ENCODE results near the gene SGK1. TPM values are rescaled to one million over a fixed set of nuclear protein-coding genes. Genes with fewer than 3 reads are reported as not detected.
"Not testable (repeated sequence)": the region's sequence is repeated elsewhere in the genome, so short reads cannot be mapped to it uniquely, and the experiment has no call there.

Gene SGK1
- total RNA-seq, 1 donor from 2014 or later: 50.2 TPM

- Mint-ChIP-seq H3K9me3 (no peaks in the 10 kb centered on the region), H3K4me1 (ENCODE audit: low read depth) (peaks cover 16% of the 10 kb centered on the region), H3K4me3 (no peak overlapping the region), H3K27me3 (ENCODE audit: insufficient read depth) (peaks cover 3% of the 10 kb centered on the region), H3K36me3 (ENCODE audit: low read depth) (peaks cover 1% of the 10 kb centered on the region), H3K27ac (no peak overlapping the region)
- no peak for DNase-seq (ENCODE audit: low spot score)
- intact Hi-C loops (cut with micrococcal nuclease): loop anchor here (10.0 kb wide), 2 partner anchors 325 to 515 kb away; no protein-coding TSS in a partner anchor
Observed at GRCh38 chr6:134309983-134310605, 7.8 kb downstream of the SGK1 start.

- Mint-ChIP-seq H3K27me3 (ENCODE audit: insufficient read depth) (peaks cover 3% of the 10 kb centered on the region), H3K27ac (no peak overlapping the region), H3K36me3 (ENCODE audit: low read depth) (peaks cover 1% of the 10 kb centered on the region), H3K4me3 (no peak overlapping the region), H3K9me3 (no peaks in the 10 kb centered on the region), H3K4me1 (ENCODE audit: low read depth) (peaks cover 22% of the 10 kb centered on the region)
- intact Hi-C loops (cut with micrococcal nuclease): no loop called here
- DNase-seq (ENCODE audit: low spot score): no peak
Observed at GRCh38 chr6:134309227-134309626, 8.7 kb downstream of the SGK1 start.

GRCh38 chr6:134308800-134309199 is 9.1 kb downstream of the SGK1 start:
- DNase-seq (ENCODE audit: low spot score): no peak
- Mint-ChIP-seq H3K27me3 (ENCODE audit: insufficient read depth) (peaks cover 3% of the 10 kb centered on the region), H3K4me3 (no peak overlapping the region), H3K9me3 (no peaks in the 10 kb centered on the region), H3K27ac (no peak overlapping the region), H3K4me1 (ENCODE audit: low read depth) (peaks cover 22% of the 10 kb centered on the region), H3K36me3 (ENCODE audit: low read depth) (peaks cover 1% of the 10 kb centered on the region)
- intact Hi-C loops (cut with micrococcal nuclease): no loop called here

DNA sequence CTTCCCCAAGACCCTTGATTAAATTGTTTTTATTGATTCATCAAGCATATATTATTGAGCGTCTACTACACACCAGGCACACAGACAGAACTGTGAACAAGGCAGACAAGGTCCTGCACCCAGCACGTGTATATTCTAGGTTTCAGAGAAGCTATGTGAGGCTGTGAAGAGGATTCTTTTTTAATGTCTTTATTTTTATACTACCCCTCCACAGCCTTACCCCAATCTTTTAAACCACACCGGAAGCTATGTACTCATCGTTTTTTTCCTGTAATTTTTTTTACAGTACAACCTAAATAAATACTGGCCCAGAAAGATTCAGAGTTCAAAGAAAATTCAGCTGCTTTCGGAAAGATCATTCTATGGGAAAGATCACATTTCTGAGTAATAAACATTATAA is 10.0 kb downstream of the SGK1 start:
- Mint-ChIP-seq H3K9me3 (no peaks in the 10 kb centered on the region), H3K36me3 (ENCODE audit: low read depth) (peaks cover 1% of the 10 kb centered on the region), H3K27me3 (ENCODE audit: insufficient read depth) (peaks cover 3% of the 10 kb centered on the region), H3K4me3 (no peak overlapping the region), H3K4me1 (ENCODE audit: low read depth) (peaks cover 17% of the 10 kb centered on the region), H3K27ac (no peak overlapping the region)
- intact Hi-C loops (cut with micrococcal nuclease): no loop called here
- no peak for DNase-seq (ENCODE audit: low spot score)

- H3K9me3 Mint-ChIP-seq: no peaks in the 10 kb centered on the region
- intact Hi-C loops (cut with micrococcal nuclease): no loop called here
- no peak overlapping the region for H3K27ac Mint-ChIP-seq
- H3K36me3 Mint-ChIP-seq (ENCODE audit: low read depth): peaks cover 1% of the 10 kb centered on the region
- DNase-seq (ENCODE audit: low spot score): no peak
- H3K4me1 Mint-ChIP-seq (ENCODE audit: low read depth): peaks cover 20% of the 10 kb centered on the region
- H3K4me3 Mint-ChIP-seq: no peak overlapping the region
- peaks cover 3% of the 10 kb centered on the region for H3K27me3 Mint-ChIP-seq (ENCODE audit: insufficient read depth)
Observed at GRCh38 chr6:134307075-134307474, 10.8 kb downstream of the SGK1 start.

GRCh38 chr6:134304381-134304780 is 13.5 kb downstream of the SGK1 start:
- H3K27me3 Mint-ChIP-seq (ENCODE audit: insufficient read depth); H3K36me3 Mint-ChIP-seq (ENCODE audit: low read depth); H3K27ac Mint-ChIP-seq; H3K9me3 Mint-ChIP-seq; H3K4me3 Mint-ChIP-seq; intact Hi-C loops (cut with micrococcal nuclease); DNase-seq (ENCODE audit: low spot score): not testable (repeated sequence)
- peaks cover 36% of the 10 kb centered on the region for H3K4me1 Mint-ChIP-seq (ENCODE audit: low read depth)

GRCh38 chr6:134303891-134304290 is 14.0 kb downstream of the SGK1 start:
- no peaks in the 10 kb centered on the region for H3K9me3 Mint-ChIP-seq
- intact Hi-C loops (cut with micrococcal nuclease): no loop called here
- peaks cover 39% of the 10 kb centered on the region for H3K4me1 Mint-ChIP-seq (ENCODE audit: low read depth)
- DNase-seq (ENCODE audit: low spot score): no peak
- H3K27ac Mint-ChIP-seq: no peak overlapping the region
- no peak overlapping the region for H3K4me3 Mint-ChIP-seq
- peaks cover 1% of the 10 kb centered on the region for H3K36me3 Mint-ChIP-seq (ENCODE audit: low read depth)
- H3K27me3 Mint-ChIP-seq (ENCODE audit: insufficient read depth): no peaks in the 10 kb centered on the region

DNA sequence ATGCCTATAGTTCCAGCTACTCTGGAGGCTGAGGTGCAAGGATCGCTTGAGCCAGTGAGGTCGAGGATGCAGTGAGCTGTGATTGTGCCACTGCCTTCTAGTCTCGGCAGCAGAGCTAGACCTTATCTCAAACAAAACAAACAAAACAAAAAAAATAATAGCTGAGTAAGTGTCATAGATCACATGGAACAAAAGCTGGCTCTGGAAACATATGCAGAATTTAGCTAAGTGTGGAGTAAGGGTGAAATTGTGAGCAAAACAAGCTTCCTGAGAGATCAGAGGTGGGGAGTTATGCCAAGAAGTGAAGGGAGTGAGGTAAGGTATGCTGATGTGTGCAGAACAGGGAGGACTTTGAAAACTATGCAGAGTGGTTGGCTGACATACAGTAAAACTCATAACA is 18.7 kb downstream of the SGK1 start:
- Mint-ChIP-seq H3K27me3 (ENCODE audit: insufficient read depth) (no peaks in the 10 kb centered on the region), H3K4me3 (no peak overlapping the region), H3K4me1 (ENCODE audit: low read depth) (peaks cover 27% of the 10 kb centered on the region), H3K27ac (no peak overlapping the region), H3K36me3 (ENCODE audit: low read depth) (peaks cover 1% of the 10 kb centered on the region), H3K9me3 (no peaks in the 10 kb centered on the region)
- no peak for DNase-seq (ENCODE audit: low spot score)
- intact Hi-C loops (cut with micrococcal nuclease): no loop called here

GRCh38 chr6:134296762-134297161 is 21.1 kb downstream of the SGK1 start:
- Mint-ChIP-seq H3K9me3 (no peaks in the 10 kb centered on the region), H3K4me3 (no peak overlapping the region), H3K36me3 (ENCODE audit: low read depth) (peaks cover 1% of the 10 kb centered on the region), H3K4me1 (ENCODE audit: low read depth) (peaks cover 21% of the 10 kb centered on the region), H3K27me3 (ENCODE audit: insufficient read depth) (peaks cover 1% of the 10 kb centered on the region), H3K27ac (no peak overlapping the region)
- DNase-seq (ENCODE audit: low spot score): no peak
- intact Hi-C loops (cut with micrococcal nuclease): no loop called here

DNA sequence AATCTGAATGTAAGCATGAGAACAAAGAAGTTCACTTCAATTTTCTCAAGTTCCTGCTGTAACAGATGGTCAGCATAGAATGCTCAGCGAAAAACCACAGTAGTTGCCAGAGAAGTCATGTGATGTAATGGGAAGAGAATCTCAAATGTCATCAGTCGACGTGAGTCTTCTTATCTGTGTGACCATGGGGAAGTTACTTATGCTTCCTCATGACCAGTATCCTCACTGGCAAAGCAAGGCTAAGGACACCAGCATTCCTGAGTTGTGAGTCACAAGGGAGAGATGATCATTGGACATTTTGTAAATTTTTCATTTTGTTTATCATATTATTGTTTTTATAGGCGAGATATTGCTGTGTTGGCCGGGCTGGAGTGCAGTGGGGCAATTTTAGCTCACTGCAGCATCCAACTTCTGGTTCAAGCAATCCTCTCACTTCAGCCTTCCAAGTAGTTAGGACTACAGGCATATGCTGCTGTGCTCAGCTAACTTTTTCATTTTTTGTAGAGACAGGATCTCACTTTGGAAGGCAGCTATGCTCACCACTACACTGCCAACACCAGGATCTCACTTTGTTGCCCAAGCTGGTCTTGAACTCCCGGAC is 21.9 kb downstream of the SGK1 start:
- Mint-ChIP-seq H3K27me3 (ENCODE audit: insufficient read depth) (peaks cover 2% of the 10 kb centered on the region), H3K4me3 (no peak overlapping the region), H3K36me3 (ENCODE audit: low read depth) (peaks cover 1% of the 10 kb centered on the region), H3K27ac (no peak overlapping the region), H3K9me3 (no peaks in the 10 kb centered on the region), H3K4me1 (ENCODE audit: low read depth) (peaks cover 18% of the 10 kb centered on the region)
- intact Hi-C loops (cut with micrococcal nuclease): no loop called here
- no peak for DNase-seq (ENCODE audit: low spot score)

- peaks cover 22% of the 10 kb centered on the region for H3K4me1 Mint-ChIP-seq (ENCODE audit: low read depth)
- DNase-seq (ENCODE audit: low spot score): no peak
- intact Hi-C loops (cut with micrococcal nuclease): no loop called here
- peaks cover 2% of the 10 kb centered on the region for H3K27me3 Mint-ChIP-seq (ENCODE audit: insufficient read depth)
- no peaks in the 10 kb centered on the region for H3K9me3 Mint-ChIP-seq
- H3K36me3 Mint-ChIP-seq (ENCODE audit: low read depth): peaks cover 1% of the 10 kb centered on the region
- no peak overlapping the region for H3K4me3 Mint-ChIP-seq
- H3K27ac Mint-ChIP-seq: no peak overlapping the region
Observed at GRCh38 chr6:134293659-134294161, 24.2 kb downstream of the SGK1 start.

DNA sequence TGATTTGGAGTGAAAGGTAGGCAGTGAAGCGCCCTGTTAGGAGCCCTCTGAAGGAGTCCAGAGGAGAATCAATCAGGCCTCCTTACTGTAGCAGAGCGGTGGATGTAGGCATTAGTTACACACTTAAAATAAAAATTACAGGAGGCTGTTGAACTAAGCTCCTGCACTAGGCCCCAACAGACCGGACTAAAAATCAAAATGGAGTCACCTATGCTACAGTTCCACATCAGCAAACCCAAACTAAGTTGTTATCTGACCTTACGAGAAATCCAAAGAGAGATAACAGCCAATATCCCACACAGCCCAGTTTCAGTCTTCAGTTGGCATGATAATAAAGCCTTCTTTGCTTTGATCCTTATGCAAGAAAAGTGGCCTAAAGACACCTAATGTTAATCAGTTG is 26.8 kb downstream of the SGK1 start:
- H3K4me3 Mint-ChIP-seq: no peak overlapping the region
- peaks cover 34% of the 10 kb centered on the region for H3K4me1 Mint-ChIP-seq (ENCODE audit: low read depth)
- H3K27ac Mint-ChIP-seq: no peak overlapping the region
- DNase-seq (ENCODE audit: low spot score): no peak
- no peaks in the 10 kb centered on the region for H3K9me3 Mint-ChIP-seq
- intact Hi-C loops (cut with micrococcal nuclease): no loop called here
- H3K27me3 Mint-ChIP-seq (ENCODE audit: insufficient read depth): peaks cover 2% of the 10 kb centered on the region
- peaks cover 1% of the 10 kb centered on the region for H3K36me3 Mint-ChIP-seq (ENCODE audit: low read depth)

DNA sequence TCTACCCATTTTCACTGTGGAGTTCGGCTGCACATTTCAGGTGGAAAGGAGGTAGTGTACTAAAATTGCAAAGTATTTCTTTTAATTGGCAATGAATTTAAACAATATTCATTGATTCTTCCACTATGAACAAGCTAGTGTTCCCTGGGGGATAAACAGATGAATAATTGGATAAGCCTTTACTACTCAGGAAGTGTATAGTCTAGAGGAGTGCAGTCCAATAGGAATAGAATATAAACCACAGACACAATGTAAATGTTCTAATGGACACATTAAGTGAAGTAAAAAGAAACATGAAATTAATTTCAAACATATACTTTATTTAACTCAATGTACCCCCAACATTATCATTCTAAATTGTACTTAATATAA is 28.7 kb downstream of the SGK1 start:
- peaks cover 2% of the 10 kb centered on the region for H3K27me3 Mint-ChIP-seq (ENCODE audit: insufficient read depth)
- peaks cover 38% of the 10 kb centered on the region for H3K4me1 Mint-ChIP-seq (ENCODE audit: low read depth)
- intact Hi-C loops (cut with micrococcal nuclease): loop anchor here (1.0 to 10.0 kb wide), 9 partner anchors 16 to 873 kb away; partner anchors contain the start of genes HBS1L and TBPL1
- H3K9me3 Mint-ChIP-seq: peaks cover 6% of the 10 kb centered on the region
- H3K36me3 Mint-ChIP-seq (ENCODE audit: low read depth): no peaks in the 10 kb centered on the region
- H3K4me3 Mint-ChIP-seq: peak overlapping the region; percentile 25
- H3K27ac Mint-ChIP-seq: peak overlapping the region; percentile 96
- no peak for DNase-seq (ENCODE audit: low spot score)
